Iris pigment epithelial cell (primary cell): ENCODE results near the gene DNAJC15.
A peak's percentile ranks its signal among the peaks of the same experiment; 100 is the strongest.
"Not testable (repeated sequence)": the region's sequence is repeated elsewhere in the genome, so short reads cannot be mapped to it uniquely, and the experiment has no call there.

Source experiments
- DNase-seq: peaks from one replicate; pipeline ENCODE4 v3.0.0-alpha.2; 2011; ENCODE audit warnings: low read depth

DNAJC15 gene

GRCh38 chr13:43023289-43023963 lies at the start of gene DNAJC15:
TSS of gene DNAJC15 (plus strand) at chr13:43023586. CDS start at chr13:43023627, 41 bp downstream.
- DNase-seq: peak; percentile 87

- DNase-seq: no peak
Observed at GRCh38 chr13:42976066-42976465, 47.3 kb upstream of the DNAJC15 start.

- no peak for DNase-seq
Observed at GRCh38 chr13:42977219-42977659, 46.1 kb upstream of the DNAJC15 start.

GRCh38 chr13:42981317-42981716 lies 42.1 kb upstream of the DNAJC15 start:
- DNase-seq: no peak

GRCh38 chr13:42981853-42982252 lies 41.5 kb upstream of the DNAJC15 start:
- no peak for DNase-seq

- DNase-seq: no peak
Observed at GRCh38 chr13:42984026-42984425, 39.4 kb upstream of the DNAJC15 start.

GRCh38 chr13:42984691-42985090 lies 38.7 kb upstream of the DNAJC15 start:
- no peak for DNase-seq

- DNase-seq: no peak
Observed at GRCh38 chr13:42985312-42986175, 37.8 kb upstream of the DNAJC15 start.

- no peak for DNase-seq
Observed at GRCh38 chr13:42986176-42986574, 37.2 kb upstream of the DNAJC15 start.

- peak; percentile 76 for DNase-seq
Observed at GRCh38 chr13:42990291-42991232, 32.8 kb upstream of the DNAJC15 start.

- not testable (repeated sequence) for DNase-seq
Observed at GRCh38 chr13:42991233-42991897, 32.0 kb upstream of the DNAJC15 start.

- peak; percentile 89 for DNase-seq
Observed at GRCh38 chr13:42991898-42992763, 31.3 kb upstream of the DNAJC15 start, which contains the start of gene EPSTI1. TSS of gene EPSTI1 (minus strand) at chr13:42992241. CDS start at chr13:42992165, 76 bp downstream.

GRCh38 chr13:42992764-42993122 lies 30.6 kb upstream of the DNAJC15 start:
- DNase-seq: no peak

GRCh38 chr13:42994878-42995277 lies 28.5 kb upstream of the DNAJC15 start:
- no peak for DNase-seq

- DNase-seq: peak; percentile 97
Observed at GRCh38 chr13:42996584-42996983, 26.8 kb upstream of the DNAJC15 start.

GRCh38 chr13:42997381-42997780 lies 26.0 kb upstream of the DNAJC15 start:
- DNase-seq: peak; percentile 76

GRCh38 chr13:42999491-42999890 lies 23.9 kb upstream of the DNAJC15 start:
- no peak for DNase-seq

- DNase-seq: no peak
Observed at GRCh38 chr13:43000676-43001075, 22.7 kb upstream of the DNAJC15 start.

GRCh38 chr13:43002021-43002420 lies 21.4 kb upstream of the DNAJC15 start:
- DNase-seq: no peak

- DNase-seq: peak; percentile 38
Observed at GRCh38 chr13:43003010-43003409, 20.4 kb upstream of the DNAJC15 start.
